Activated T-helper 9 cell treated with anti-CD3 and anti-CD28 coated beads, Interleukin-2, amount 50 U/mL, for 16 hours (primary cell): ENCODE results near the gene SYAP1.
"Not testable (repeated sequence)": the region's sequence is repeated elsewhere in the genome, so short reads cannot be mapped to it uniquely, and the experiment has no call there.

ENCODE experiments used
- DNase-seq: peaks from one replicate; pipeline ENCODE4 v3.0.0-alpha.2; 2020; ENCODE audit warnings: low read depth

The SYAP1 gene

GRCh38 chrX:16719334-16720084, at the start of gene SYAP1:
TSS of gene SYAP1 (plus strand) at chrX:16719612. CDS start at chrX:16719725, 113 bp downstream.
- DNase-seq: peak; percentile 95

GRCh38 chrX:16671005-16671404, 48.4 kb upstream of the SYAP1 start:
- no peak for DNase-seq

GRCh38 chrX:16678689-16679088, 40.7 kb upstream of the SYAP1 start:
- DNase-seq: no peak

- no peak for DNase-seq
Observed at GRCh38 chrX:16683007-16683664, 36.3 kb upstream of the SYAP1 start.

- DNase-seq: no peak
Observed at GRCh38 chrX:16687514-16687913, 31.9 kb upstream of the SYAP1 start.

- peak; percentile 45 for DNase-seq
Observed at GRCh38 chrX:16695079-16695676, 24.2 kb upstream of the SYAP1 start.

- no peak for DNase-seq
Observed at GRCh38 chrX:16696956-16697355, 22.5 kb upstream of the SYAP1 start.

- no peak for DNase-seq
Observed at GRCh38 chrX:16699389-16699788, 20.0 kb upstream of the SYAP1 start.

GRCh38 chrX:16700734-16701133, 18.7 kb upstream of the SYAP1 start:
- no peak for DNase-seq

GRCh38 chrX:16702700-16703599, 16.5 kb upstream of the SYAP1 start:
- DNase-seq: no peak

GRCh38 chrX:16705370-16705769, 14.0 kb upstream of the SYAP1 start:
- DNase-seq: no peak

- DNase-seq: no peak
Observed at GRCh38 chrX:16708016-16708415, 11.4 kb upstream of the SYAP1 start.

GRCh38 chrX:16711219-16711811, 8.1 kb upstream of the SYAP1 start:
- DNase-seq: no peak

GRCh38 chrX:16711893-16712547, 7.4 kb upstream of the SYAP1 start:
- no peak for DNase-seq

GRCh38 chrX:16712548-16713155, 6.8 kb upstream of the SYAP1 start, which contains the start of gene CTPS2:
TSS of gene CTPS2 (minus strand) at chrX:16712669. CDS start at chrX:16702902, 9,767 bp downstream.
- DNase-seq: peak; percentile 15

- DNase-seq: no peak
Observed at GRCh38 chrX:16714504-16714903, 4.9 kb upstream of the SYAP1 start.

- DNase-seq: not testable (repeated sequence)
Observed at GRCh38 chrX:16715638-16716037, 3.8 kb upstream of the SYAP1 start.

GRCh38 chrX:16716451-16716850, 3.0 kb upstream of the SYAP1 start:
- not testable (repeated sequence) for DNase-seq

- DNase-seq: no peak
Observed at GRCh38 chrX:16718824-16719333, 533 bp upstream of the SYAP1 start.

GRCh38 chrX:16722481-16722880, 3.1 kb downstream of the SYAP1 start:
- DNase-seq: no peak
